H9 (cell line): Measurements from ENCODE around the gene ARHGEF16. TPM values are rescaled to one million over a fixed set of nuclear protein-coding genes. Genes with fewer than 3 reads are reported as not detected.

Experiments
- DNase-seq: peaks from one replicate; pipeline ENCODE4 v3.0.0-alpha.2; 2017
- H2AFZ ChIP-seq: one replicate; pipeline ENCODE4 v1.6.1; 2013; ENCODE audit warnings: mild to moderate bottlenecking, low read length, control low read depth, moderate library complexity
- H2AK5ac ChIP-seq: 2 replicates; pipeline ENCODE4 v1.6.1; 2013; ENCODE audit warnings: low read length, control low read depth, mixed read lengths; ENCODE audit not compliant: insufficient read length
- H2BK120ac ChIP-seq: one replicate; pipeline ENCODE4 v1.6.1; 2013; ENCODE audit warnings: low read depth, mild to moderate bottlenecking, low read length, control low read depth, inconsistent platforms; ENCODE audit not compliant: poor library complexity, severe bottlenecking
- H2BK12ac ChIP-seq: 2 replicates; pipeline ENCODE4 v1.6.1; 2013; ENCODE audit warnings: low read length, control low read depth, mixed read lengths, low read depth; ENCODE audit not compliant: insufficient read length
- H2BK15ac ChIP-seq: 2 replicates; pipeline ENCODE4 v1.6.1; 2013; ENCODE audit warnings: low read depth, low read length, control low read depth
- H2BK20ac ChIP-seq: one replicate; pipeline ENCODE4 v1.6.1; 2013; ENCODE audit warnings: low read depth, mild to moderate bottlenecking, low read length, control low read depth, inconsistent platforms; ENCODE audit not compliant: poor library complexity, severe bottlenecking
- H2BK5ac ChIP-seq: 2 replicates; pipeline ENCODE4 v1.6.1; 2013; ENCODE audit warnings: low read length, control low read depth, mixed read lengths; ENCODE audit not compliant: insufficient read length
- H3K14ac ChIP-seq: 2 replicates; pipeline ENCODE4 v1.6.1; 2013; ENCODE audit warnings: low read length, control low read depth; ENCODE audit not compliant: insufficient read depth
- H3K18ac ChIP-seq: 2 replicates; pipeline ENCODE4 v1.6.1; 2013; ENCODE audit warnings: low read depth, mild to moderate bottlenecking, mixed read lengths, low read length, control low read depth; ENCODE audit not compliant: insufficient read length
- H3K23ac ChIP-seq: 2 replicates; pipeline ENCODE4 v1.6.1; 2013; ENCODE audit warnings: low read length, control low read depth, mixed read lengths, low read depth; ENCODE audit not compliant: insufficient read length
- H3K23me2 ChIP-seq: 2 replicates; pipeline ENCODE4 v1.6.1; 2013; ENCODE audit warnings: low read depth, mild to moderate bottlenecking, mixed read lengths, low read length, control low read depth; ENCODE audit not compliant: insufficient read length, poor library complexity, severe bottlenecking
- H3K27ac ChIP-seq: 2 replicates; pipeline ENCODE4 v1.5.1; 2013; ENCODE audit warnings: low read length, control low read depth, mixed read lengths, low read depth; ENCODE audit not compliant: insufficient read length
- H3K27me3 ChIP-seq: 2 replicates; pipeline ENCODE4 v1.6.1; 2013; ENCODE audit warnings: low read length, control low read depth, inconsistent platforms; ENCODE audit not compliant: insufficient read depth
- H3K4ac ChIP-seq: 2 replicates; pipeline ENCODE4 v1.6.1; 2013; ENCODE audit warnings: low read depth, mild to moderate bottlenecking, control low read depth, inconsistent platforms, low read length, moderate library complexity
- H3K4me1 ChIP-seq: 2 replicates; pipeline ENCODE4 v1.6.1; 2013; ENCODE audit warnings: low read length, control low read depth, inconsistent platforms; ENCODE audit not compliant: insufficient read depth
- H3K4me2 ChIP-seq: 2 replicates; pipeline ENCODE4 v1.6.1; 2013; ENCODE audit warnings: low read length, control low read depth, mixed read lengths; ENCODE audit not compliant: insufficient read length, insufficient read depth
- H3K56ac ChIP-seq: 2 replicates; pipeline ENCODE4 v1.6.1; 2013; ENCODE audit warnings: low read depth, mild to moderate bottlenecking, mixed read lengths, low read length, control low read depth; ENCODE audit not compliant: insufficient read length
- H3K79me1 ChIP-seq: 2 replicates; pipeline ENCODE4 v1.6.1; 2013; ENCODE audit warnings: low read depth, mild to moderate bottlenecking, moderate library complexity, low read length, control low read depth, inconsistent platforms; ENCODE audit not compliant: insufficient read depth, poor library complexity, severe bottlenecking
- H3K79me2 ChIP-seq: 2 replicates; pipeline ENCODE4 v1.6.1; 2013; ENCODE audit warnings: low read length, control low read depth, inconsistent platforms; ENCODE audit not compliant: insufficient read depth
- H3K9ac ChIP-seq: 2 replicates; pipeline ENCODE4 v1.6.1; 2013; ENCODE audit warnings: low read length, control low read depth, mixed read lengths; ENCODE audit not compliant: insufficient read length; ENCODE audit errors: extremely low read depth
- H3K9me3 ChIP-seq: one replicate; pipeline ENCODE4 v1.6.1; 2013; ENCODE audit warnings: low read depth, low read length, inconsistent platforms; ENCODE audit not compliant: control insufficient read depth
- H3T11ph ChIP-seq: one replicate; pipeline ENCODE4 v1.6.1; 2013; ENCODE audit warnings: mild to moderate bottlenecking, low read length, control low read depth, inconsistent platforms
- H4K20me1 ChIP-seq: one replicate; pipeline ENCODE4 v1.6.1; 2013; ENCODE audit not compliant: control insufficient read depth, insufficient read length, insufficient read depth
- H4K5ac ChIP-seq: 2 replicates; pipeline ENCODE4 v1.6.1; 2013; ENCODE audit warnings: low read depth, mild to moderate bottlenecking, mixed read lengths, low read length, control low read depth; ENCODE audit not compliant: insufficient read length
- H4K8ac ChIP-seq: replicated peaks from 2 replicates; pipeline ENCODE4 v1.6.1; 2013; ENCODE audit warnings: low read length, control low read depth, mixed read lengths, low read depth; ENCODE audit not compliant: insufficient read length
- H4K91ac ChIP-seq: 2 replicates; pipeline ENCODE4 v1.6.1; 2013; ENCODE audit warnings: low read depth, mild to moderate bottlenecking, moderate library complexity, mixed read lengths, low read length, control low read depth; ENCODE audit not compliant: insufficient read length
- H3K27ac Mint-ChIP-seq, 3 experiments: 2 replicates in 2 of 3; 3 replicates in 1 of 3; pipeline ENCODE4 v1.8.0; 2020 to 2021; ENCODE audit warnings: mixed read lengths in 3 of 3, mild to moderate bottlenecking in 1 of 3, moderate library complexity in 1 of 3
- H3K27me3 Mint-ChIP-seq: 2 replicates; pipeline ENCODE4 v1.8.0; 2021; ENCODE audit warnings: low read depth, mild to moderate bottlenecking, moderate library complexity, mixed read lengths
- H3K36me3 Mint-ChIP-seq, 3 experiments: 2 replicates in 2 of 3; 3 replicates in 1 of 3; pipeline ENCODE4 v1.8.0; 2020 to 2021; ENCODE audit warnings: low read depth in 3 of 3, mixed read lengths in 3 of 3; ENCODE audit not compliant: insufficient read depth in 1 of 3
- H3K4me1 Mint-ChIP-seq, 2 experiments: 2 replicates each; pipeline ENCODE4 v1.8.0; 2020; ENCODE audit warnings: mixed read lengths in 2 of 2
- H3K4me3 Mint-ChIP-seq, 2 experiments: 2 replicates in 1 of 2; 3 replicates in 1 of 2; pipeline ENCODE4 v1.8.0; 2020 to 2021; ENCODE audit warnings: mild to moderate bottlenecking in 2 of 2, mixed read lengths in 2 of 2, moderate library complexity in 1 of 2
- H3K9me3 Mint-ChIP-seq, 2 experiments: 2 replicates in 1 of 2; 3 replicates in 1 of 2; pipeline ENCODE4 v1.8.0; 2020; ENCODE audit warnings: mild to moderate bottlenecking in 2 of 2, mixed read lengths in 2 of 2, moderate library complexity in 1 of 2
- WGBS: extraction: QIAGEN DNeasy Blood & Tissue Kit; methylation state at CpG from one replicate; pipeline ENCODE4 v1.1.7; 2013; ENCODE audit warnings: missing lambda C conversion rate, low lambda C conversion rate, mixed read lengths; ENCODE audit not compliant: insufficient read length; ENCODE audit errors: extremely low coverage; 5-methylcytosine and 5-hydroxymethylcytosine counted together
- total RNA-seq: library from RNA; stranded (reverse); gene quantifications from 2 replicates; pipeline ENCODE4 v1.2.1, GENCODE V29; 2021
- TF ChIP-seq, protein P1 (sequence below): fragments of 200-600 bp; sonication (generic); conservative IDR thresholded peaks from 3 replicates; pipeline ENCODE4 v1.8.0; 2021; ENCODE audit warnings: antibody characterized with exemption, mild to moderate bottlenecking

The ARHGEF16 gene
- total RNA-seq, 1 experiment from 2014 or later = 48.5 TPM

DNA sequence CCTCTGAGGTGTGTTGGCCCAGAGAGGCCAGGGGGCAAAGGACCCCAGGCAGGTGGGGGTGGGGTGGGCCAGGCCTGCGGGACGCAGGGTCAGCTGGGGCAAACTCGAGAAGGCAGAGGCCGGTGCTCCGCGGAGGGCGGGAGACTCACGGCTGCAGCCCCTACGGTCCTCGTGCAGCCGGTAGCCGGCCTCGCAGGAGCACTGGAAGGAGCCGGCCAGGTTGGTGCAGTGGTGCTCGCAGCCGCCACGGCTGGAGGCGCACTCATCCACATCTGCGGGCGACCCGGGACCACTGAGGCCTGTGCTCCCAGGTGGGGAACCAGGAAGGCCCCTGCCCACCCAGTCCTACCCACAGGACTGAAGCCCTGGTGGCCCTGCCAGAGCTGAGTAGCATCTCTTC is 55.3 kb downstream of the ARHGEF16 start:
- WGBS = no CpG with 5 or more reads among the region's 21 CpGs
- no peaks in the 10 kb centered on the region for H3K27me3 ChIP-seq
- H3K4me1 ChIP-seq = no peaks in the 10 kb centered on the region
- H3K9ac ChIP-seq = no peak overlapping the region
- H3K27ac ChIP-seq = no peak overlapping the region
- H3K4me1 Mint-ChIP-seq = no peaks in the 10 kb centered on the region
- peaks cover 0 to 3% of the 10 kb centered on the region in 2 experiments; a peak in 2 of 5 replicates for H3K9me3 Mint-ChIP-seq
- no peaks in the 10 kb centered on the region for H3K27me3 Mint-ChIP-seq
- no peak overlapping the region for H2AK5ac ChIP-seq
- H2AFZ ChIP-seq = no peak overlapping the region
- H3K79me2 ChIP-seq = no peaks in the 10 kb centered on the region
- no peak overlapping the region for H3K4ac ChIP-seq
- TF ChIP-seq, protein P1, sequence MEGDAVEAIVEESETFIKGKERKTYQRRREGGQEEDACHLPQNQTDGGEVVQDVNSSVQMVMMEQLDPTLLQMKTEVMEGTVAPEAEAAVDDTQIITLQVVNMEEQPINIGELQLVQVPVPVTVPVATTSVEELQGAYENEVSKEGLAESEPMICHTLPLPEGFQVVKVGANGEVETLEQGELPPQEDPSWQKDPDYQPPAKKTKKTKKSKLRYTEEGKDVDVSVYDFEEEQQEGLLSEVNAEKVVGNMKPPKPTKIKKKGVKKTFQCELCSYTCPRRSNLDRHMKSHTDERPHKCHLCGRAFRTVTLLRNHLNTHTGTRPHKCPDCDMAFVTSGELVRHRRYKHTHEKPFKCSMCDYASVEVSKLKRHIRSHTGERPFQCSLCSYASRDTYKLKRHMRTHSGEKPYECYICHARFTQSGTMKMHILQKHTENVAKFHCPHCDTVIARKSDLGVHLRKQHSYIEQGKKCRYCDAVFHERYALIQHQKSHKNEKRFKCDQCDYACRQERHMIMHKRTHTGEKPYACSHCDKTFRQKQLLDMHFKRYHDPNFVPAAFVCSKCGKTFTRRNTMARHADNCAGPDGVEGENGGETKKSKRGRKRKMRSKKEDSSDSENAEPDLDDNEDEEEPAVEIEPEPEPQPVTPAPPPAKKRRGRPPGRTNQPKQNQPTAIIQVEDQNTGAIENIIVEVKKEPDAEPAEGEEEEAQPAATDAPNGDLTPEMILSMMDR = no peak
- no peaks in the 10 kb centered on the region for H3K9me3 ChIP-seq
- no peak overlapping the region for H3T11ph ChIP-seq
- H4K8ac ChIP-seq = no peak overlapping the region
- no peak overlapping the region for H3K14ac ChIP-seq
- no peak overlapping the region for H2BK120ac ChIP-seq
- H2BK15ac ChIP-seq = no peak overlapping the region
- no peak overlapping the region for H3K18ac ChIP-seq
- peaks cover 0 to 5% (median 5%) of the 10 kb centered on the region in 3 experiments; a peak in 5 of 7 replicates for H3K36me3 Mint-ChIP-seq
- H3K79me1 ChIP-seq = no peaks in the 10 kb centered on the region
- no peak overlapping the region for H3K4me2 ChIP-seq
- no peaks in the 10 kb centered on the region for H3K23me2 ChIP-seq
- no peak overlapping the region for H4K5ac ChIP-seq
- no peak overlapping the region for H3K56ac ChIP-seq
- peaks cover 3% of the 10 kb centered on the region for H4K20me1 ChIP-seq
- H2BK20ac ChIP-seq = no peak overlapping the region
- H3K27ac Mint-ChIP-seq = no peak overlapping the region
- H2BK5ac ChIP-seq = no peak overlapping the region
- no peak overlapping the region for H2BK12ac ChIP-seq
- no peak overlapping the region for H4K91ac ChIP-seq
- H3K4me3 Mint-ChIP-seq = no peak overlapping the region
- DNase-seq = no peak
- H3K23ac ChIP-seq = no peak overlapping the region
